GM21381 (cell line): ENCODE results near the gene CEP68.

ENCODE experiments used
- ATAC-seq: cut with Tn5 transposase; IDR thresholded peaks from one replicate; pipeline ENCODE4 v1.9.1; 2021; ENCODE audit warnings: mild to moderate bottlenecking, moderate library complexity; ENCODE audit not compliant: unreplicated experiment

The CEP68 gene

GRCh38 chr2:65075605-65076344 is 19.6 kb downstream of the CEP68 start:
- ATAC-seq: no peak

DNA sequence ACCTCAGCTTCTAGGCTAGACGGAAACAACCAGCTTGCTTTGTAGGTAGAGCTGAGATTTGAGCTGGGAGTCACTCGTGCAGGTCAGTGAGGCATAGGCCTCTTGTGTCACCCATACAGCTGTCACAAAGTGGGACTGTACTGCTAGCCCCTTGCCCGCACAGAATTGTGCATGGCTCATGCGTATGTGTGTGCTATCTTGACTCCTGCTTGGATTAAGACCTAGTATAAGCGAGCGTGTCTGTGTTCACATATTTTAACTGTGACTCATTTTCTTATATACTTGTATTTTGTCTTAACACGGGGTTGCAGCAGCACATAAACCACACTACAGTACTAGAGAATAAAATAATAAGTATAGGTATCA is 20.1 kb downstream of the CEP68 start:
- ATAC-seq: no peak

DNA sequence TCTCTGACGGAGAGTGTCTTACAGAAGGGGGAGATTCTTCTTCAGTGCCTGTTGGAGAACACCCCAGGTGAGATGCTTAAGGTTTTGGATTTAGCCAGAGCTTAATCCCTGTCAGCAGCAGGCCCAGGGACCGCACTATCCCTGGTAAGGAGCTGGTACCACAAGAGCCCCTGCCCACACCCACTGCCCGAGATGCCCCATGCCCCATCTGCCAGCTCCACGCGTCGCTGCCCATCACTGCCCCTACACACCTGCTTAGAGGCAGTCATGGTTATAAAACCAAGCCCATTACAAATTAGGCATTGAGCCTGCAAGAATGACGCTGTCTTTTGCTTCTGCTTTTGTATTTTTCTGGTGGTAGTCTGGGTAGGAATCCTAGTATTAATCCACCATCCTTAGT is 21.7 kb downstream of the CEP68 start:
- no peak for ATAC-seq

DNA sequence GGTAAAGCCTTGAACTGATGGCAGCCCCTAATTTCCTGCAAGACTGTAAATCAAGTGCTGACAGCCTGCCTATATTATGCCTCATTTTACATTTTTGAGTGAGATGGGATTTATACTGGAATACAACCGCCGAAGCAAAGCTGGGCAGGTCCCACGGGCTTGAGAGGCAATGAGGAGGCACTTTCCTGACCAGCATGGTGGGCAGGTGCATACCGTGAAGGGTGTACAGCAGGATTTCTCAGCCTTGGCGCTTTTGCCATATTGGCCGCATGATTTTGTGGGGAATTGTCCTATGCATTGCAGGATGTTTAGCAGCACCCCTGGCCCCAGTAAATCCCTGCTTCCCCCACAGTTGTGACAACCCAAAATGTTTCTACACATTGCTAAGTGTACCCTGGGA is 22.8 kb downstream of the CEP68 start:
- no peak for ATAC-seq

DNA sequence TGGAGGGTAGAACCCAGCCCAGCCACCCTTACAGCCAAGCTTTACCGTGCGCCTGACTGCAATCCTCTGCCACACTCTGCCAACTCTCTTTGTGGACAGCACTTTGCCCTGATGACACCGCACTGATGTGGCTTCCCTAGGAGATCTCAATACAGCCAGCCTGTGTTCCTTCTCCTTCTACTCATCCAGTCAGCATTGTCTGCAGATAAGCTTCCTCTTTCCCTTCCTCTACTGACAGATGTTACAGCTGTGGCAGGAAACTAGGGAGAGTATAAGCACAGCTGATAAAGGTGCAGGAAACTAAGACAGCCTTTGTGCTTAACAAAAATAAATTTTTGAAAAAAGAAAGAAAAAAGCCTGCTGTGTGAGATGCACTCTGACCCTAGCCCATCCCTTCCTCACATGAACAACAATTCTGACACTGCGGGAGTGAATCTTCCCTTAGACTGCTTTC is 25.0 kb downstream of the CEP68 start:
- ATAC-seq: no peak

DNA sequence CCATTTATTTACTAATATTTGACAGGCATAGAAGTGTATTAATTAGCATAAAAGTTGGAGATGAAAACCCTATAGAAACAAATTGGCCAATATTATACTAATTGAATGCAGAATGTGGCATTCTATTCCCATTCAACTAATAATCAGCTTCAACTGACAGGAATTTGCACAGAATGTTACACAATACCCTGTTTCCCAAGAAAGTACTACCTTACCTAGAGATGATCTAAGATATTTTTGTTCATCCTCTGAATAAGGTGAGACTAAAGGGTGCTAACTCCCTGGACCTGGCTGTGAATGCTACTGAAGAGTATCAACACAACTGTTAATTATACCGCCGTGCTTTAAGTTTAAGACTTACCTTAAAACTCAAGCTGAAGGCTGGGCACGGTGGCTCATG is 28.9 kb downstream of the CEP68 start:
- ATAC-seq: no peak

- ATAC-seq: no peak
These were observed 36.6 kb downstream of the CEP68 start for GRCh38 chr2:65092791-65093190.

DNA sequence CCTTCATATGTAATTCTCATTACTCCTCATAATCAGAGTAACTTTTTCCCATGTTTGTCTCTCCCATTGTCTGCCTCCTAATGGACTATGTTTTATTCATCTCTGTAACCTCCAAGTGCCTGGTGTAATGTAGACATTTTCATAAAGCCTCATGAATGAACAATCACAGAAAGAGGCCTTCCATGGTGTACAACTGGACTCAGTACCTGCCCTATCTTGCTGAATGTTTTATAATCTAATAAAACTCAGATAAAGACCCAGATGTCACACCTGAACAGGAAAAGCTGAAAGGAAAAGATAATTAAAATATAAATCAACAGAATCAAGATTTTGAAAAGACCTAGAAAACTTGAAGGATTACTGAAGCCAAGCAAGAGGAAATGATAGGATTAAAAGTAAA is 37.0 kb downstream of the CEP68 start:
- no peak for ATAC-seq

DNA sequence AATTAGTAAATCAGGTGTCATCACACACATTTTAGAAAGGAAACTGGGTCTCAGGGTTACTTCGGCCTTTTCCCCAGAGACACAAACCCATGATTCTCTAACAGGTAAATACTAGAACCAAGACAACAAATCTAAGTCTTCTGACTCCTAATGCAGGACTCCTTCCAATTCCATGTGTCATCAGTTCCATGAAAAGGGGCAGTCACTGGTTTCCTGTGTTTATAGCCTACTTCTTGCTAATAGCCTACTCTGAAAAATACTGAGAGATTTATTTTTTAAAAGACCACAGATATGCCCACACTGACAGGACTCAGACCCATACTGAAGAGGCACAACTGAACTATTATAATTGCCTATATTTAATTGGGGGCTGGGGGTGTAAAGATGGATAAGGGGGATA is 40.7 kb downstream of the CEP68 start:
- ATAC-seq: no peak

- ATAC-seq: no peak
These were observed 41.6 kb downstream of the CEP68 start for GRCh38 chr2:65097844-65098243.

- ATAC-seq: no peak
These were observed 42.5 kb downstream of the CEP68 start for GRCh38 chr2:65098741-65099140.

DNA sequence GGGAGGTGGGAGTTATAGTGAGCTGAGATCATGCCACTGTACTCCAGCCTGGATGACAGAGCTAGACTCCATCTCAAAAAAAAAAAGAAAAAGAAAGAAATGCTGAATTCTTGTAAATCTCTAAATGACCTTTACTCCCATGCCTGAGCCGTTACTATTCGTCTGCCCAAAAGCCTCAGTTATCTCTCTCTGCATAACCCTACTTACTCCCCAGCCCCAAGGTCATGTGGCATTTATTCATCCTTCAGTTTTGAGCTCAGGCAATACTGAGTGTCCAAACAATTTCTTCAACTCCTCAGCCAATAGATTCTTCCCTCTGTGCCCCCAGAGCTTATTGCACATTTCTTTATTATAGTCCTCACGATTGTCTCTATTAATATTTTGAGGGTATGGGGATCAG is 44.9 kb downstream of the CEP68 start:
- ATAC-seq: no peak

GRCh38 chr2:65103013-65103715 is 46.9 kb downstream of the CEP68 start:
- no peak for ATAC-seq

DNA sequence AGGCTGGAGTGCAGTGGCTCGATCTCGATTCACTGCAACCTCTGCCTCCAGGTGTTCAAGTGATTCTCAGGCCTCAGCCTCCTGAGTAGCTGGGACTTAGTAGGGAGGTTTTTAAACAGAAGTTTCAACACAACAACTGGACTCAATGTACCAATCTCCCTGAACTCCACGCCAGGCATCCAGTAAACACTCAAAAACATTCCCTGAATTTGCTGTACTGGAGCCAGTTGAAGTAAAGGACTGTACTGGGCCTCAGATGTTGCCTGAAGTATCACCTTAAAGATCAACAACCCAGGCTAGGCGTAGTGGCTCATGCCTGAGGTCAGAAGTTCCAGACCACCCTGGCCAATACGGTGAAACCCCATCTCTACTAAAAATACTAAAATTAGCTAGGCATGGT is 51.3 kb downstream of the CEP68 start:
- ATAC-seq: no peak

GRCh38 chr2:65108780-65109179 is 52.6 kb downstream of the CEP68 start:
- ATAC-seq: no peak

GRCh38 chr2:65112633-65113032 is 56.4 kb downstream of the CEP68 start:
- no peak for ATAC-seq

DNA sequence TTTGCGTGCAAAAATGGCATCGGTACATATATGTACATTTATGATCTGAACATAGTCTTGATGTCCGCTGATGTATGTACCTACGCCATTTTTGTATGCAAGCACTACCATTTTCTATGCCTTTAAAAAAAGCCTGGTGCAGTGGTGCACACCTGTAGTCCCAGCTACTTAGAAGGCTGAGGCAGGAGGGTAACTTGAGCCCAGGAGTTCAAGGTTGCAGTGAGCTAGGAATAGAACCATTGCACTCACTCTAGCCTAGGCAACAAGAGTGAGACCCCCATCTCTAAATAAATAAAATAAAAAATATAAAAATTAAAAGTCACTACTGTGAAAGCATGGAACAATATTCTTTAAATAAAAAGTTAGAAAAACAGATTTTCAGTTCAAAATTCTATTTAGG is 57.0 kb downstream of the CEP68 start:
- ATAC-seq: no peak

DNA sequence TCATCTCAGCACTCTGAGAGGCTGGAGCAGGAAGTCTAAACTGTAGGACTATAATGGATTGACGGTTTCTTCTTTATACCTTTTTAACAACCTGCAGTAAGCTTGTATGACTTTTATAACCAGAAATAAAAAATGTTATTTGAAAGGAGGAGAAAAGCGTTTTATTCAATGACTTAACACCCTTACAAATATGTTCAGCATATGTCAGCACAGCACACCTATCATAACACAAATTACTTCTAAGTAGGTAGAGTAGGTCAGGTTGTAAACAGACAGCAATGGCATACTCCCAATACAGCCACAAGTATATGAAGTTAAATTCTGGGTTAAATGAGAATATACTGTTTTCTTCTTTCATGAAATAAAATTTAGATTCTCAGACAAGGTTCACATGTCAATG is 57.6 kb downstream of the CEP68 start:
- no peak for ATAC-seq

DNA sequence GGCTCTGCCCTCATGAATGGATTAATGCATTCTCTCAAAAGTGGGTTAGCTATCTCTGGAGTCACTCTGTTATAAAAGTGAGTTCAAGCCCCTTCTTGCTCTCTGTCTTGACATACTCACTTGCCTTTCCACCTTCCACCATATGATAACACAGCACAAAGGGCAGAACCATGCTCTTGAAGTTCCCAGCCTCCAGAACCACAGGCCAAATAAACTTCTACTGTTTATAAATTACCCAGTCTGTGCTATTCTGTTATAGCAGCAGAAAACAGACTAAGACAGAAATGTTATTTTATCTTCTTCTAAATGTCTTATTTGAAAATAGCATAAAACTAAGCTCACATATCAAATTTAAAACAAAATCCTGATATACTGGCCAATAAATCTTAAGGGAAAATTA is 58.7 kb downstream of the CEP68 start:
- no peak for ATAC-seq

DNA sequence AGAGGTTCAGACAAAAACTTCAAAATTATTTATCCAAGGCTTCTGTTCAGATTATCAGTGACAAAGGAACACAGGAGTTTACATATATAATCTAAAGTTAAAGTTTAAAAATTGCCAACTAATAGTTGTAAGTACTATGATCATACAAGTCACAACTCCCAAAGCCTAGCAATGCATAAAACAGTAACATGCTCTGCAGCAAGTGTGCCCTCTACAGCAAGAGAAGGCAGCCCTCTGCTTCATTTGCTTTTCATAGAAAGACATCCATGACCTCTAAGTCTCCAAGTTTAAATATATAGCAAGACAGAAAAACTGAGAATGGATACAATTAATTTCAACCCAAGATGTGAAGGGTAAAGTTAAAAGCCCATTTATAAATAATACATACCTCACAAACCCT is 60.4 kb downstream of the CEP68 start:
- ATAC-seq: no peak

- ATAC-seq: no peak
These were observed 64.9 kb downstream of the CEP68 start for GRCh38 chr2:65120990-65121693.

GRCh38 chr2:65122313-65122712 is 66.1 kb downstream of the CEP68 start:
- no peak for ATAC-seq
